Fibroblast of skin of right quadriceps (primary cell): Measurements from ENCODE around the gene MATN1.
A peak's percentile ranks its signal among the peaks of the same experiment; 100 is the strongest.

Experiments
- DNase-seq: peaks from one replicate; pipeline ENCODE4 v3.0.0-alpha.2; 2013

Gene MATN1

GRCh38 chr1:30715216-30715615 lies 8.2 kb downstream of the MATN1 start:
- no peak for DNase-seq

DNA sequence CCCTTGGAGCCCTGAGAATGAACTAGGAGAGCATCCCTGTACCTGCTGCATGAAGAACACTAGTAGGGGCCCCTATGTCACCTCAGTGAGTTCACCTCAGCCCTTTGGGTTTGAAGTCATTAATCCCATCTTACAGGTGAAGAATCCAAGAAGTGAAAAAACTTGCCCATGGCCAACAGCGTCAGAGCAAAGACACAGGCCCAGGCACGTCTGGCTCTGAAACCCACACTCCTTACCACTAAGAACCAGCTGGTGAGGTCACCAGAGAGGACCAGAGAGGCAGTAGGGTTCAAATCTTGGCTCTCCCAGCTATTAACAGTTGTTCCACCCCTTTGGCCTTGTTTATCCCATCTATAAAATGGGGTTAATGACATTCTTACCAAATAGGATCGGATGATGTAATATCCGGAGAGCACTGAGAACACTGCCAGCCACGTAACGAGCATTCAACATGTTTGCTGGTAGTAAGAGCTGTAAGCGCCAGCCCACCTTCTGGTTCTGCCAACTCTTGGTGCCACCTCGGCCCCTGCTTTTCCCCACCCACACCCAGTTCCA lies 8.8 kb downstream of the MATN1 start:
- no peak for DNase-seq

GRCh38 chr1:30714025-30714424 lies 9.4 kb downstream of the MATN1 start:
- DNase-seq = no peak

DNA sequence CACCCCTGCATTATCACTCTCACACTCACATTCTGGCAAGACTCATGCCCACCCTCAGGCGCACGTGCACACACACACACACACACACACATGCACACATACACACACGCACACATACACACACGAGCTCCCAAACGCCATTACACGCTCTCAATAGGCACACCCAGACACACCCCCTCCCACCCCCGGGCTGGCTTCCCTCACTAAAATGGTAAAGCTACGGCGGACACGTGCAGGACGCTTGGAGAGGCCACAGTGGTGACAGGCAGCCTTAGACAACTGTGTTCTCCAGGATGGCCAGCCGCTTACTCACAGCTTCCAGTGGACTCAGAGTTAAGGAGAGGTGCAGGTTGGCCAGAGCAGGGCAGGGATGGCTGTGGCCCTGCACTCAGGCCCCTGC lies 10.1 kb downstream of the MATN1 start:
- no peak for DNase-seq

- DNase-seq = no peak
These were observed 10.8 kb downstream of the MATN1 start for GRCh38 chr1:30712583-30712982.

GRCh38 chr1:30710407-30710806 lies 13.0 kb downstream of the MATN1 start:
- DNase-seq = no peak

DNA sequence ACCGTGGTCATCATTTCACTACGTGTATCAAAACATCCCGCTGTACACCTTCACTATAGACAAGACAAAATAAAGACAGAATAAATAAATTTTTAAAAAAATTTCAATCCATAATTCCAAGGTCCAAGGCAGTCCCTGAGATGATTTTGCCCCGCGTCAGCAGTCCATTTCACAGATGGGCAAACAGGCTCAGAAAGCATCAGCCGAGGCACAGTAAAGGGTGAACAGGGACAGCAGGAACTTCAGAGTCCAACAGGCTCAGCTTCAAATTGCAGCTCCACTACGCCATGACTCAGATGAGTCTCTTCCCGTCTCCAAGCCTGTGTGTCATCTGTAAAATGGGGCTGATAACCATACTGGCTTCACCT lies 15.0 kb downstream of the MATN1 start:
- DNase-seq = no peak

- peak; percentile 62 for DNase-seq
These were observed 15.7 kb downstream of the MATN1 start for GRCh38 chr1:30707412-30708360.

- DNase-seq = peak; percentile 64
These were observed 16.9 kb downstream of the MATN1 start for GRCh38 chr1:30706528-30706927.

- no peak for DNase-seq
These were observed 17.7 kb downstream of the MATN1 start for GRCh38 chr1:30705698-30706097.

DNA sequence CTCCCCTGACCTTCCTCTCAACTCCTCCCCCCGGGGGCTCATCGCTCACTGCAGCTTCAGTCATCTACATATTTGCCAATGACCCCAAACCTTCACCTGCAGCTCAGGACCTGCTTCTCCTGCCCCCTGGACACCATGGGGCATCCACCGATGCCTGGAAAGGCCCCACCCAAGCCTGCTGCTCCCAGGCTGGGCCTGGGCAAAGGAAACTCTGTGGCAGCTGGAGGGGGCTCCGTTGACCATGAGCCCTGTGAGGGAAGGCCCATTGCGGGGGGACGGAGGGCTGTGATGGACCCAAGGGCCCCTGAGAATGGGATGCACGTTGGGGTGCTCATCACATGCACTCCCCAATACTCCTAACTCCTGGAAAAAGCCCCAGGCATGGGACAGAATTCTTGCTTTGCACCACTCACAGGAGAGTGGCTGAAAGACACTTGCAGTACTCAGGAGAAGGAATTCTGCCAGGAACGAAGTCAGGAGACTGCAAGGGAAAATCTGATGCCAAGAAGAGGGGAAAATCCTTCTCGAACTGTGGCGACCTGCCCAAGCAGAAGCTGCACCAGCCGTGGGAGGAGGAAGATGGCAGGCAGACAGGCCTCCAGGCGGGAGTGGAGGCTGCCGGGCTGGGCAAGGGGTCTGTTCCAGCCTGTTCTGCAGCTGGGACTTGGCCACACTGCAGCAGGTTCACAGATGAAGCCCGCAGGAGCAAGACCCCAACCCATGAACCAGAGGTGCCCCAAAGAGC lies 18.4 kb downstream of the MATN1 start:
- no peak for DNase-seq

DNA sequence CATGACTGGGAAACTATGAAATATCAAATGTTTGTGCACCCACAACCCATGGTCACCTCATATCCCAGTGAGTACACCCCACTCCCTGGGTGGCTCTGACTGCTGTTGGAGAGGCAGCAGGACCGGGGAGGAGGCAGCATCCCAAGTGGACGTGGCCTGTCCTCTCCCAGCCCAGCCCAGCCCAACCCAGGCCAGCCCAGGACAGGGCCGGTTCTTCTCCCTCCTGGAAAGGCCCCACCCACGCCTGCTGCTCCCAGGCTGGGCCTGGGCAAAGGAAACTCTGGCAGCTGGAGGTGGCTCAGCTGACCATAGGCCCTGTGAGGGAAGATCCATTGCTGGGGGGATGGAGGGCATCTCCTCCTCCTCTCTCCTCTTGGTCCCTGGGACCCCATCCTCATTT lies 19.1 kb downstream of the MATN1 start:
- no peak for DNase-seq

GRCh38 chr1:30702823-30703222 lies 20.6 kb downstream of the MATN1 start:
- DNase-seq = no peak

DNA sequence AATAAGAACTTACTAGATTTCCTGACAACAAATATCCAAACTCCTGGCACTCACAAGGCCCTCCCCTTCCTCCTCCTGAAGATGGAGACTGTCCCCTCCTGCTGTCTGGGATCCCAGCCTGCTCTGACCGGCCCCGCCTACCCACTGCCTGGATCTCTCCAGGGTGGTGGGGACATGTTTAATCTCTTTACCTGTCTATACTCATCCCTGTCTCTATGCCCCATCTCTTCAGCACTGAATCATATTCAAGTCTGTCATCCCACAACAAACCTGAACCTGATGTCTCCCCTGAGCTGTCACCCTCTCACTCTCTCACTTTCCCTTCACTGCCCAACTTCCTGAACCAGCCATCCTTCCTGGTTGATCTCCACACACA lies 22.1 kb downstream of the MATN1 start:
- no peak for DNase-seq

GRCh38 chr1:30700528-30701257 lies 22.7 kb downstream of the MATN1 start:
- peak; percentile 84 for DNase-seq

DNA sequence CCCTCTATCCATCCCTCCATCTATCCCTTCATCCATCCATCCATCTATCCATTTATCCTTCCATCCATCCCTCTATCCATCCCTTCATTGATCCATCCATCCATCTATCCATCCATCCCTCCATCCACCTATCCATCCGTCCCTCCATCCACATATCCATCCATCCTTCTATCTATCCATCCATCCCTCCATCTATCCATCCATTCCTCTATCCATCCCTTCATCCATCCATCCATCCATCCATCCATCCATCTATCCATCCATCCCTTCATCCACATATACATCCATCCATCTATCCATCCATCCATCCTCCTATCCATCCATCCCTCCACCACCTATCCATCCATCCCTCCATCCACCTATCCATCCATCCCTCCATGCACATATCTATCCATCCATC lies 23.6 kb downstream of the MATN1 start:
- DNase-seq = no peak

- no peak for DNase-seq
These were observed 24.9 kb downstream of the MATN1 start for GRCh38 chr1:30698401-30698981.

DNA sequence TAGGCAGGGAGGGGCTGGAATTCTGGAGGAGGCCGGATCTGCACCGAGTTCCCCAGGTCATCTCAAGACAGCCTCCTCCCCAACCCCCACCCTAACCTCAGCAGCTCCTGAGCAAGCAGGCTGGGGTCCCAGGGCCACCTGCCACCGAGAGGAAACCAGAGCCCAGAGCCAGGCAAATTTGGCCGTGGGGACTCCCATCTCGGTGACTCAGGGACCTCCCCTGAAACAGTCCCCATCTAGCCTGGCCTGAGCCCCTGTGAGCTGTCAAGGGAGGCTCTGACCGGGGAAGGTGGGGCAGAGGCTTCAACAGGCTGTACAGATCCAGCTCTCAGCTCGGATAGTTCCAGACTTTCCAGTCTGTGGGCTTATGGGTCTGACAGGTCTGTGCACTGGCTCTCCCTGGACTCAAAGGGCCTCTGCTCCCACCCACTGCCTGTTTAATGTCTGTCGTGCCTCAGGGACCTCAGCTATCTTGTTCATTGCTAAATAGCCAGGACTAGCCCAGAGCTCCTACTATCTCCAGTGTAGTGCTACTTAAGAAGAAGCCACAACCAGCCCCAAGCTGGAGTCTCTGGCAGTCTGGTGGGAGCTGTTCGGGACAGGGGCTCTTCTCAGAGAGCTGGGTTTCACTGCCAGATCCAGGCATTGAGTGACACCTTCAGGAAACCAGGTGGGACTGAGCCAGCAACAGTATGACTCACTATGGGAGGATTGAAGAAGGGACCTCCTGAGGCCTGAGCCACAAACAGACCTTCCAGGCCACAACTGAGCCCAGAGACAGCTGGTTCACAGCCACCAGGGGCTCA lies 25.6 kb downstream of the MATN1 start:
- peak; percentile 40 for DNase-seq

GRCh38 chr1:30696831-30697230 lies 26.6 kb downstream of the MATN1 start:
- DNase-seq = no peak

DNA sequence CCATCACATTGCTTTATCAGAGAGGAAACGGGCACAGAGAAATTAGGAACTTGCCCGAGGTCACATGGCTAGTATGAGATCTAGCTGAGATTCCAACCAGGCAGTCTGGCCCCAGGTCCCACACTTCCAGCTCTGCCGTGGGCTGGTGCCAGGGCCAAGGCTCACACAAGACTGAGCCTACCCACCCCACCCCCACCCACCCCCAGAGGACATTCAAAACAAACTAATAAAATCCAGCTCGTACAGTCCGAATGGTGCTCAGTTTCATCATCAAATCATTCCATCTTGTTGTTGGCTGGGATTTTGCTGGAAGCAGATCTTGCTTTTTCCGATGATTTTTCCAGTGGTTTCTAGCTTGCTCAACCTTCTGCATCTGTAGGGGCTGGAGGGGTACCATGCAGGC lies 27.9 kb downstream of the MATN1 start:
- DNase-seq = no peak

GRCh38 chr1:30694280-30695175 lies 28.9 kb downstream of the MATN1 start:
- no peak for DNase-seq
